ENCODE results near the gene CDK9. TPM values are rescaled to one million over a fixed set of nuclear protein-coding genes. Genes with fewer than 3 reads are reported as not detected.
A peak's percentile ranks its signal among the peaks of the same experiment; 100 is the strongest.
"Not testable (repeated sequence)": the region's sequence is repeated elsewhere in the genome, so short reads cannot be mapped to it uniquely, and the experiment has no call there.

The CDK9 gene
- 24.9 TPM for total RNA-seq

DNA sequence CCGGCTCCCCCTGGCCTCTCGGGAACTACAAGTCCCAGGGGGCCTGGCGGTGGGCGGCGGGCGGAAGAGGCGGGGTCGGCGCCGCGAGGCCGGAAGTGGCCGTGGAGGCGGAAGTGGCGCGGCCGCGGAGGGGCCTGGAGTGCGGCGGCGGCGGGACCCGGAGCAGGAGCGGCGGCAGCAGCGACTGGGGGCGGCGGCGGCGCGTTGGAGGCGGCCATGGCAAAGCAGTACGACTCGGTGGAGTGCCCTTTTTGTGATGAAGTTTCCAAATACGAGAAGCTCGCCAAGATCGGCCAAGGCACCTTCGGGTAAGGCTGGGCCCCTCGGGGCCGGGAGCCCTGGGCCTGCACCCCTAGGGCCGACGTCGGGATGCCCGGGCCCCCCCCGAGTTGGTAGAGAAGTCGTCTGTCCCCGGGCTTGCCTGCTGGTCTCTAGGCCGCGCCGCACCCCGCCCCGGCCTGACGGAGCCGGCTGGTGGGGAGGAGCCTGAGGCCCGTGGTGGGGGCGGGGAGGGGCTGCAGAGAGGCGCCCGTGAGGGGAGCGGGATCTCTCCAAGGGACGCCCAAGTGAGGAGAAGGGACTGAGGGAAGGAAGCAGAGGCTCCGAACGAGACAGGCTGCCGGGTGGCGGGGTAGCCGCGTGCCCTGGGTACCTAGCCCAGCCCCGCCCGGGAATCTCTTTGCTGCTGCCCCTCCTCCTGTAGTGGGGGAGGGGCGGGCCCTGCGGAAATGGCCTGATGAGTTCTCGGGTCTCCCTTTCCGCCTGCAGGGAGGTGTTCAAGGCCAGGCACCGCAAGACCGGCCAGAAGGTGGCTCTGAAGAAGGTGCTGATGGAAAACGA lies at the start of gene CDK9:
CDK9 (plus strand) TSS at position 102 of the 840 bp plus-strand sequence; CDS start at position 217, 115 bp downstream.
- DNase-seq, result peak; percentile 54

DNA sequence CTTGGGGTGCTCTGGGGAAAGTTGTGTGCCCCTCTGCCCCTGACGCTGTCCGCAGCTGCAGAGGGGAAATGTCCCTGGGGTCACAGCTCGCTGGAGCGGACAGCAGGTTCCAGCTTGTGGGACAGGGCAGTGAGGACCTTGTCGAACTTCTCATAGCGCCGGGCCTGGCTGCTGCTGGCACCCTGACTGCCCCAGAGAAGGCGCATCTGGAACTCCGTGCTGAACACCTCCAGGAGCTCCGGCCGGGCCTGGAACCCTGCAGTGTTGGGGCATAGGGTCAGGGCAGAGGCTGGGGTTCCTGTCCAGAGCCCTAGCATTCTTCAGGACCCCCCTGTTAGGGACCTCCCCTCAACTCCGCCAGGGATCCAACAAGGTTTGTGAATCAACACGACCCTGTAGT lies 47.2 kb upstream of the CDK9 start:
- no peak for DNase-seq

DNA sequence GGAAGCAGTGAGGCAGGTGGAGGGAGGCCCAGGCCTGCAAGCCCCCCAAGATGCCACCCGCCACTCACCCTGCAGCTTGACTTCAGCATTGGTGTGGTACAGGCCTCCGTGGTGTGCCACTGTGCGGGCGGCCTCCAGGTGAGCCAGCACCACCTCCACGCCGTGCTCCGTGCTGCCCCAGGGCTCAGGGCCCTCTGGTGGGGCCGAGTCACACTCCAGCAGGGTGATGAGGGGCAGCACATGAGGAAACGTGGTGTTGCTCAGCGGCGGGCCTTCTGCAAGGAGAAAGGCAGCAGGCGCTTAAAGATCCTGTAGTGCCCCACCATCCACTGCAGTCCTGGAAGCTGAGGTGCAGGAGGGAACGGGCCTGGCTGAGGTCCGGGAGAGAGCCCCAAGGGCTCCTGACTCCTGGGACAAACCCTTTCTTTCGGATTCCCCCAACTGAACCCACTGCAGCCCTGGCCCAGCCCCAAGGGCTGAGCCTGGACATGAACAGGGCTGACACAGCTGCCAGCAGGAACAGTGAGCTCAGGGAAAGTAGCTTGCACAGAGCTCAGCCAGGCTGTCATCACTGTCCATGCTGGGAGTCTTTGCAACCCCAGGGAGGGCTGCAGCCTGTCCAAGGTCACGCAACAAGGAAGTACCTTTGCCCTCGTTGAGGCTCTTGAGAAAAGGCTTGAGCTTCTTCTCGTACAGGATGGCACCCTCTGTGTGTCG lies 46.1 kb upstream of the CDK9 start:
- no peak for DNase-seq

DNA sequence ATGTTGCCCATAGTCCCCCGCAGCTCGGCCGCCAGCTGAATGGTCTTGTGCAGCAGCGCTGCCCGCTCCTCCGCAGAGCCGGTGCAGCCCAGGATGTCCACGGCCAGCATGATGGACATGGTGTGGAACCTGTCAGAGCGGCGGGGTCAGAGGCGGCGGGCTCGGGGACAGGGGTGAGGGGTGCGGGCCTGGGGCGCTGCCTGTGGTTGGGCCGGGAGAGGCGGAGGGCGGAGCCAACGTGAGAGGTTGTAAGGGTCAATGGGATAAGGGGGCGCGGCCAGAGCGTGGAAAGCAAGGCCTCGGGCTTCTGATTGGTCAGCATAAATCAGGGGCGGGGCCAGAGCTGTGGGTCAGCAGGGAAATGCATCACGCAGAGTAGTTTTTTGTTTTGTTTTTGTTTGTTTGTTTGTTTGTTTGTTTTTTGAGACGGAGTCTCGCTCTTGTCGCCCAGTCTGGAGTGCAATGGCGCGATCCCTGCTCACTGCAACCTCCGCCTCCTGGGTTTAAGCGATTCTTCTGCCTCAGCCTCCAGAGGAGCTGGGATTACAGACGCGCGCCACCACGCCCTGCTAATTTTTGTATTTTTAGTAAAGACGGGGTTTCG lies 43.9 kb upstream of the CDK9 start:
- DNase-seq, result no peak

DNA sequence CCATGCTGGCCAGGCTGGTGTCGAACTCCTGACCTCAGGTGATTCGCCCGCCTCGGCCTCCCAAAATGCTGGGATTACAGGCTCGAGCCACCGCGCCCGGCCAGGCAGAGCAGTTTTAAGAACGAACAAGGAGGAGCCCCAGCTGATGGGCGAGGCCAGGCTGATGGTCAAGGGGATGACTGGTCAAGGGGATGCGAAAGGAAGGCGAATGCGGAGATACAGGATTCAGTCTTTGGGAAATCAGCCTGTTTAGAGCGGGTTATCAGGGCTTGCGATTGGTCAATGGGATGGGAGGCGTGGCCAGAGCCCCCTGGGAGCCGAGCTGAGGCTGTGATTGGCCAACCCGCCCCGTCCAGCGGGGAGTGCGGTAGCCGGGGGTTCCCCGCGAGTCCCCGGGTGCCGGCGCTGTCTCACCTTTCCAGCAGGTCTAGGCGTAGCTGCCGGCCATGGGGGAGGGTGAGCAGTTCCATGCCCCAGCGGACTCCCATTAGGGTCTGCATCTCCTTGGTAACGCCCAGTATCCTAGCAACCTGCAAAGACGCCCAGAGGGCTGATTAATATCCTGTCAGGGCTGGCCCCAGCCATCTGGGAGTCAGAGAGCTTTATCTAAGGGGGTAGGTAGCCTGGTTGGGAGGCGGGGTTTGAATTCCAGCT lies 43.3 kb upstream of the CDK9 start:
- no peak for DNase-seq

DNA sequence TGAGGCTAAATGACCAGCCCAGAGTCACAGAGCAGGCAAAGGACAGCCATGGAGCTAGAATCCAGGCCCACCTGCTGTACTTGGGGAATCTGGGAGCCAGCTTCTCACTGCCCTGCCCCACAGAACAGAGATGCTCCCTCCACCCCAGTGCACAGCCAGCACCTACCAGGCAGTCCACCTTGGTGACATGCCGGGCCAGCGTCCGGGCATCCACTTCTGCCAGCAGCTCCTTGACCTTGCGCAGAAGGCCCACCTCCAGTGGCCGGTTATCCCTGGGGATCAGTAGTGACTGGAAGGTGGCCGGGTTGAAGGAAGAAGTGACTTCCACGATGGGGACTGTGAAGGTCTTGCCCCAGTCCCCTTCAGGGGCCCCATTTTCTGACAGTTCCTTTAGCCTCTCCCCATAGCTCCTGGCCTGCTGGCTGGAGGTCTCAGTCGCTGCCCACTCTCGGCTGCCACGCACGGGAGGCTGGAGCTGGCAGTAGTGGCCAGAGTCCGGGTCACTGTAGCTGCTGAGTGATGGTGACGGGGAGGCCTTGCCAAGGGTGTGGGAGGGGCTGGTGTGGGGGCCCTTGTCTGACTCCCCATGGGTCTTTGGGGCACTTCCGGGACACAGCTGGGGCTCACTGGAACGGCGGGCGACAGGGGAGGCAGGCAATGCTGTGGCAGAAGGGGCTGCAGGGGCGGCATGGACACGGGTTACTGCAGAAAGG lies 41.3 kb upstream of the CDK9 start:
- DNase-seq, result no peak

DNA sequence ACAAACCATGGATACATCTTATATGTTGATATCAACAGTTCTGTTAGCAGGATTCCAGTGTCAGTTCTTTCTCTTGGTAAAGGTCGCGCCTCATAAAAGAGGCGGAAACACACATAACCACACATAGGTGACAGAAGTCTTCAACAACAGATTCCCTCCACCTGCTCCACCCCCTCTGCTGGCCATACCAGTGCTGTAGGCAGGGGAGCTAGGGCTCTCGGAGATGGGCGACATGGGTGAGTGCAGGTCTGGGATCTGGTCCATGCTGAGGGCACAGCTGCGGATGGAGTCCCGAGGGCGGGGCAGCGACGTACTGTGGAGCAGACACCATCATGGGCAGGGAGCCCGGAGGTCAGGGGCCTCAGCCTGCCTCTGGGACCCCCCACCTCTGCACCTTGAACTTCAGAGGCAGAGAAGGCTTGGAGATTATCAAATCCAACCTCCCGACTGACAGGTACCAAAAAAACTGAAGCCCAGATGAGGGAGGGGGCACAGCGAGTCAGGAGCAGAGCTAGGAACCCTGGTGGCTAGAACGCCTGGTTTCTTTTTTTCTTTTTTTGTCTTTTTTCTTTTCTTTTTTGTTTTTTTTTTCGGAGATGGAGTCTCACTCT lies 38.8 kb upstream of the CDK9 start:
- DNase-seq, result no peak

DNA sequence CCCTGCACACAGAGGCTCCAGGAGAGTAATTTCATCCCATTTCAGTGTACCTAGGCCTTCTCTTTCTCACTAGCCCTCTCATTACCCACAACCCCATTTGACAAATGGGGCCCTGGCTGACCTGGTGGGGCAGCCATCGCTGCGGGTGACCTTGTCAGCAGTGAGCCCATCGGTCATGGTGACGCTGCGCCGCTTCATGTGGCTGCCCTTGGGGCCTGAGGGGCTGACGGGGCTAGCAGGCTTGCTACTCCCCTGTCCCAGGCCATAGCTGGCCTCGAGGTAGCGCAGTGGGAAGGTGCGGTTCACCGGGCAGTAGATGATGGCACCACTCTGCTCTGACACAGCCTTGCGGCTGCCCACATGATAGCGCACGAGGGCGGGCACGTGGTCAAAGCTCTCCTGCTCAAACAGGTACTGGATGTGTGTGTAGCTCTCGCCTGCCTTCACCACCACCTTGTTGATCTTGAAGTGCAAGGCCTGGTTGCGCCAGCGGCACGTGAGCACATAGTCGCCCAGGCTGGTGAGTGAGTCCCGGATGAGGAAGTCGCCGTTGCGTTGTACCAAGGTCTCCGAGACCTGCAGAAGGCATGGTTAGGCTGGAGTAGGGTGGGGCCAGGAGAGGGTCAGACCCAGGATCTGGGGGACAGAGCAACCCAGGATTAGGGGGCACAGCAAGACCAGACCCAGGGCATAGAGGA lies 36.6 kb upstream of the CDK9 start:
- DNase-seq, result no peak

DNA sequence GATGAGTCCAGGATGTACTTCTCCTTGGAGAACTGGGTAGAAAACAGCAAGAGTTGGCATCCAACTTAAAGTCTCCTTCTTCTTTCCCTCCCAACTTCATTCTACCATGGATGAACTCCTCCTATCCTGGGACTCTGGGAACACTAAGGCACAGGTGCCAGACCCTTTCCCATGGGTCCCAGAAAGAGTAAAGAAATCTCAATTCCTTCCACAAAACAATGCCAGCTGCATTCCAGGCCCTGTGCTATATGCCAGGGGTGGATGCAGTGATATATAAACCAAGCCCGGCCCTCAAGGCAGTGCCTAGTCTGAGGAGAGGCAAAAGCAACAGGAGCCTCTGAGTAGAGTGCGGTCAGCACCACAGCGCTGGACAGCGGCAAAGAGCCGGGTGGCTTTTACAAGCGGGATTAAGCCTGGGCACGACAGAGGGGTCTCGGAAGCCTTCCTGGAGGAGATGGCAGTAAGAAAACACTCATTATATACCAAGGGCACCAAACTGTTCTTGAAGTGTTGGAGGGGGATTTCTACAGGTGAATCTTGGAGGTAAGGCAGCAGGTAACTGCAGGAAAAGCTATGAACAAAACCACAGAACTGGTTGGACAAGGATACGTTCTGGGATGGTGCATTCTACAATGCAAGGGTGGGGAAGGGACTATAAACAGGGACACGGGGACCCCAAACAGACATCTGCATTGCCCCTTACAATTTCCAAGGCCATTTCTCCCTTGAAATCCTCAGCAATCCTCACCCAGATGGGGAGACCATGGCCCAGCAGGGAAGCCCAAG lies 34.4 kb upstream of the CDK9 start:
- DNase-seq, result no peak

DNA sequence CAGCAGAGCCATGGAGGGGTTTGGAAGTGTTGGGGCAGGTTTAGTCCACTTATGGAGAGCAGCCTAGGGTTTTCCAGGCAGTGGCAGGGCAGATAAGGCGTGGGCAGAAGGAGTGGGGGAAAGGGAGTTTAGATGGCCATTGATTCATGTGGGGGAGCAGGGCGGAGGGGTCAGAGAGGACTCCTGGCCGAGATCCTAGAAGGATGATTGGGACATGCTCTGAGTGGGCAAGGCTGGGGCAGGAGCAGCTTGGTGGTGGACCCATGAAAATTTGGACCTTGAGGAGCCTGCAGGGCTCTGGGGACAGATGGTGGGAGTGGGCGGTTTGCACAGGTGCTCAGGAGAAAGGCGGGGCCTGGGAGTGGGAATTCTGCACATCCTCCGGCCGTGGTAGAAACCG lies 32.7 kb upstream of the CDK9 start:
- DNase-seq, result no peak

DNA sequence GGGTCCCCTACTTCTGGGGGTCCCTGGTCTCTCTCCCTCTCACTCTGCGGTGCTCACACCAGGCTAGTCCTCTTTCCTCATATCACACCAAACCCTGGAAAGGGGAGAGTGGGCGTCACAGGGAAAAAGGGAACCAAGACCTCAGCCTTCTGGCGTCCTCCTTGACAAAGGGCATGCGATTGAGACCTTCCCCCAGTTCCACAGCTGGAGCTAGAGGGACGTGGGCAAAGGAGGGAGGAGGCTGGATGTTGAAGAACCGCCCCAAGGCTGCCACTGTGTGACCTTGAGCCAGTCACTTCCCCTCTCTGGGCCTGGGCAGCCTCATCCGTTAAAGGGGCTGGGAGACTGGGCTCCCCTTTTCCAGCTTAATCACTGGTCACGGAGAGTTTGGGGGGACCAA lies 32.2 kb upstream of the CDK9 start:
- no peak for DNase-seq

DNA sequence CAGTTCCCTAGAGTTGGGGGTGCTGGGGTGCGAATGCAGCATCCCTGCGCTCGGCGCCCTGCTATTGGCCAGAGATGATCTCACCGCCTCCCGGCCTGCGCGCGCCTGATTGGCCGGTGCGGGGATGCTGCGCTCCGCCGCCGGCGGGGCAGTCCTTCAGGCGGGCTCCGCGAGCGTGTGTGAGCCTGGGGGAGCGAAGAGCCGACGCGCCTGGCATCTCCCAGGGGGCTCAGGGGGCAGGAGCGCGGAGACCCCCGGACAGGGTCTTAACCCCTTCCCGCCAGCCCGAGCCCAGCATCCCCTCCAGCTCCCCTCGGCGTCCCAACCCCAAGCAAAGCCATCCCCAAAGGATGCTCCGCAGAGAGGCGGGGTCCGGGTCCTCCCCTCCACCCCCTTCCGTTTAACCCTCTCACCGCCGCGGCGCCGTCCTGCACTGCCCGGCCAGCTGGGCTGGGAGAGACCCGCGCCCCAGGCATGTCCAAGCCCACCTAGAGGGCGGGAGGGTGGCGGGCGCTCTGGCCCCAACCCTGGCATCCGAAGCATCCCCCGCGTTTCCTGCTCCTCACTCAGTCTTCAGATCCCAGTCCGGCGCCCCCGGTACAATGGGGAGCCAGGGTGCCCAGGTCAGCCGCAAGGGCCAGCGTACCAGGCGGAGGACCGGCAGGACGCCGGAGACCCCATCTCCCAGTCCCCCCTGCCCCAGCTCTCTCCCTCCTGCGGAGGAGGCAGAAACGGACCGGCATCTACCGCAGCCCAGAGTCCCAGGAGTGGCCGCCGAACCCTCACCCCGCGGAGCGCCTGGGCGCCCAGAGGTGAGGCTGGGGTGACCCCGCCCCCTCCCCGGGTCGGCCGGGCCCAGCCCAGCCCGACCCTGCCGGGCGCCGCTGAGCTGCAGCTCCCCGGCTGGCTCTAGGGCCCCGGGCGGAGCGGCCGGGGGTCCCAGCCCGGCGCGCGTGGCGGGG lies 31.5 kb upstream of the CDK9 start:
- no peak for DNase-seq

DNA sequence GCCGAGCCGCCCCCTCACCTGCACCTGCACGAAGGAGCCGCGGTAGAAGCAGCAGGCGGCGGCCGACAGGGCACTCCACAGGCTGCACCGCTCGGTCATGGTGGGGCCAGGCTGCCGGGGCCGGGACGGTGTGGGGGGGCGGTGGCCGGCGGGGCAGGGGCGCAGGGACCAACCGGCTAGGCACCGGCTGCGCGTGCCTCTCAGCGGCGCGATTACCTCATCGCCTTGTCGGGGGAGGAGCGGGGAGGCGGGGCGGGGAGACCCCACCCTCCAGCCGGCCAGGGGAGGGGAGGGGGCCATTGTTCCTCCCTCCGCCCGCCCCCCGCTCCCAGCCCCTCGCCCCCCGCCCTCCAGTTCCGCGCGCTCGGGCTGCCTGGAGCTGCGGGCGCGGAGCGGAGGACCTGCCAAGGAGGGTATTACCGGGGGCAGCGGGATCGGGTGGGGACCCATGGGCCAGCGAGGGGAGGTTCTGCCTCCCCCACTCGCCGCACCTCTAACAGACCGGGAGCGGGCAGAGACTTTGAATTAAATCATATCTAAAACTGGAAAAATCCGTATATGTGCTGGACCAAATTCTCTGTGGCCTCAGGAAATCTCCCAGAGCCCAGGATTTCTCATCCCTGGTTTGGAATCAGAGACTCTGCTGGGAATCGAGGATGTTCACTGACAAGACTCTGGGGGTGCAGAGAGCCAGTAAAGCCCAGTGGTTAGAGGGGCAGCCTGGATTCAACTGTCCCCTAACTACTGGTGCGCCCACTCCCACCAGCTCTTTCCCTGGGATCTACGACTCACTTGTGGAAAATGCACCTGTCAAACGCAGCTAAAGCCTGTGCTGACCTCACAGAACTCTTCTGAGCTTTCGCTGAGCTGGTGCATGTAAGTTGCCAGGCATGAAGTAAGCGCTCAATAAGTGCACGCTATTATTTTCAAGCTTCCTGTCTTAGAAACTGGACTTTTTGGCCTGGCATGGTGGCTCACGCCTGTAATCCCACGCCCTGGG lies 30.5 kb upstream of the CDK9 start:
- DNase-seq, result no peak

DNA sequence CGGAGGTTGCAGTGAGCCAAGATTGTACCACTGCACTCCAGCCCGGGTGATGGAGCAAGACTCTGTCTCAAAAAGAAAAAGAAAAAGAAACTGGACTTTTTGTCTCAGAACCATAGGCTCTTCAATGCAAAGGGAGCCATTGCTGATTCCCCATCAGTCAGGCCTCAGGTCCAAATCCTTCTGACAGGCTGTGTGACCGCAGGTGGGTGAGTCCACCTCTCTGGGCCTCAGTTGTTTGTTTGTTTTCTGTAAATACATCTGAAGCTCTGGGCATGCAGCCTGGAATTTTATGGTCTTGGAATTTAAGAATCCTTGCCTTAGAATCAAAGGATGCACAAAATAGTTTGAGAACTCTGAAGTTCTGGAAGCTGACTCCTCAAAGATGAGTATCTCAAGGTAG lies 29.6 kb upstream of the CDK9 start:
- DNase-seq, result no peak

DNA sequence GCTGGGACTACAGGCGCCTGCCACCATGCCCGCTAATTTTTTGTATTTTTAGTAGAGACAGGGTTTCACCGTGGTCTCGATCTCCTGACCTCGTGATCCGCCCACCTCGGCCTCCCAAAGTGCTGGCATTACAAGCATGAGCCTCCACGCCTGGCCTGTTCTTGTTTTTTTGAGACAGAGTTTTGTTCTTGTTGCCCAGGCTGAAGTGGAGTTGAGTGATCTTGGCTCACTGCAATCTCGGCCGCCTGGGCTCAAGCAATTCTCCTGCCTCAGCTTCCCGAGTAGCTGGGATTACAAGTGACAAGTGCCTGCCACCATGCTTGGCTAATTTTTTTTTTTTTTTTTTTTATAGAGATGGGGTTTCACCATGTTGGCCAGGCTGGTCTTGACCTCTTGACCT lies 29.1 kb upstream of the CDK9 start:
- not testable (repeated sequence) for DNase-seq

DNA sequence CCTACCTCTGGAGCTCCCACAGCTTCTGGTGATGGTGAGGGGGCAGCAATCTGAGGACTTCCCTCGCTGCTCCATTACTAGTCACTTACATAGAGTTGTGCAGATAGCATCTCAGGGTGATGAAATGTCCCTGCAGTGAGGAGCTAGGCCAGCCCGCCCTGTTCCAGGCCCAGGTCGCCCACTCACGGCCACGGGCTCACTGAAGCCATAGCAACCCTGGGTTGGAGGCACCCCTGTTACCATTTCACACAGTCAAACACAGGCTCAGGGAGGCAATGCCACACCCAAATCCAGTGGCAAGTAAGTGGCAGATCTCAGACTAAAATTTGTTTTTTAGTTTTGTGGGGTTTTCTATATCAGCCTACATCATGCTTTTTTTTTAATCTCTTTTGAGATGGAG lies 27.0 kb upstream of the CDK9 start:
- no peak for DNase-seq

DNA sequence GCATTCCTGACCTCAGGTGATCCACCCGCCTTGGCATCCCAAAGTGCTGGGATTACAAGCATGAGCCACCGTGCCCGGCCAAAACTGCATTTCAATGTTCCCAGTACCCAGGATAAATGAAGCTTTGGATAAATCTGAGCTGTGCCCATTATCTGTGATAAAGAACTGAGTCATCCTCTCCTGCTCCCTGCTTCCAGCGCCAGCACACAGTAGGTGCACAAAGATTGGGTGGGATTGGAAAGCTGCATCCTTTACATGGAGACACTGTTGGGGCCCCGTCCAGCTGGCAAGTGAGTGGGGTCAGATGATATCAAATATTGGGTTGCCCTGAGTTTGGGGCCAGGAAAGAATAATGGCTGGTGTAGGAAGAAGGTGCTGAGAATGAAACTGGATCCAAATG lies 24.8 kb upstream of the CDK9 start:
- DNase-seq, result no peak

DNA sequence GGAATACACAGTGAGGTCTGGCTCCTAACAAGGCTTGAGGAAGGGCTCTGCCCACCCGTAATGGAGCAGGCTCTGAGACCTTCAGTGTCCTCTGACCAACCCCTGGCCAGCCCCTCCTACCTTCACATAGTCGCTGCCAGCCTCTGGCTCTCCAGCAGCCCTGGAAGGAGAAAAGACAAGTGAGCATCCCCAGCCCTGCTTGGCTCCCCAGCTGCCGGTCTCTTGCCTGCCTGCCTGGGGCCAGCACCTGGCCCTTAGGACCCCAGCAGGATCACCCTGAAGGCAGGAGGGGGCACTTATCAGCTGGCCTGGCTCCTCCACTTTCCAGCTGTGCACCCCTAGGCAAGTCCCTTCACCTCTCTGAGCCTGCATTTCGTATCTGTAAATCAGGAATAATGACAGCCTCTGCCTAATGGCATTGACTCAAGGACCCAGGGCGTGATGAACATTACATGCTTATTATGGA lies 24.3 kb upstream of the CDK9 start:
- no peak for DNase-seq

Measured in skin of body (tissue), 2 donors.